Frontal cortex (tissue), 4 donors: ENCODE data around the gene PLA2G2D. TPM values are rescaled to one million over a fixed set of nuclear protein-coding genes. Genes with fewer than 3 reads are reported as not detected.

Experiments
- DNase-seq, 2 donors: peaks; one replicate each; pipeline ENCODE4 v3.0.0; 2012; ENCODE audit warnings: low spot score in 2 of 2
- FAIRE-seq: peaks from 2 replicates; lab custom pipeline; 2012; peaks lifted over from hg19 to GRCh38; lab: Jason Lieb, UNC
- total RNA-seq: library from RNA; depleted of rRNA; stranded (reverse); fragments of >200 nt; gene quantifications from one replicate; pipeline ENCODE4 v1.2.3, GENCODE V29; 2014
- donor health status: control.
- donor health status: control.
- donor health status: control.

Gene PLA2G2D
- total RNA-seq, 1 donor from 2014 or later: not detected

GRCh38 chr1:20073256-20073655 lies 46.1 kb downstream of the PLA2G2D start:
- DNase-seq: no peak
- no peak for FAIRE-seq

- no peak for FAIRE-seq
- no peak for DNase-seq
These were observed 46.6 kb downstream of the PLA2G2D start for GRCh38 chr1:20072771-20073170.

DNA sequence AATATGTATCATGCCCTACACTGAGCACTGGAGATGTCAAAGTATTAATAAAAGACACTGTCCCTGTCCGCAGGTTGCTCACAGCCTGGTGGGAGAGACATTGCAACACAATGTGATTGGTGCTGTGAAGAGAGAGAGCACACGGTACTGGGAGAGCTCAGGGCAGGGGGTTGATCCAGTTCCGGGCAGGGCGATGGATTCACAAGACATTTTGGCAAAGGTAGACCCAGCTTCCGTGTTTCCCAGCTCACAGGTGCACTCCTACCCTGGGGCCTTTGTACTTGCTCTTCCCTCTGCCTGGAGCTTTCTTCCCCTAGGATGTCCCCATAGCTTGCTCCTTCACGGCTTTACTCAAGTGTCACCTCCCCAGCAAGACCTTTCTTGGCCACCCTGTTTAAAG lies 47.9 kb downstream of the PLA2G2D start:
- no peak for FAIRE-seq

DNA sequence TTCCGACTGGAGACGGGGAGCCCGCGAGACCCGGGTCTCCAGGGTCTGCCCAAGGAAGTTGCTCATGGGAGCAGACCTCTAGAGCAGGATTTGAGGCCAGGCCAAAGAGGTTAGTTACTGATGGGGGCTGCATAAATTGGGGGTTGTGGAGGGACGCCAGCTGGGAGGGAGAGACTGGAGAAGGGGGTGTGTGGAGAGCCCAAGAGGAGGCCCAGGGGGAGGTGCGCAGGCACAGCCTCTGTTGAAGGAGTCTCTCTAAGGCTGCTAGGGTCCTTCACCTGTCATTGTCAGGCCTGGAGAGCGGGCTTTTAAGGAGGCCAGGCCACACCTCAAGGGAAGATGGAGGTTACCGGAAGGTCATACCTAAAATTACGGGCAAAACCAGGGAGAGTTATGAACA lies 49.0 kb downstream of the PLA2G2D start:
- DNase-seq: no peak
- no peak for FAIRE-seq

More for the DNA sequence above, 47.9 kb downstream of the PLA2G2D start:
- DNase-seq: no peak

- FAIRE-seq (no peak), DNase-seq (no peak)
These were observed 49.5 kb downstream of the PLA2G2D start, which contains the start of gene PLA2G5 for GRCh38 chr1:20069874-20070273. PLA2G5 (plus strand) TSS chr1:20070194; CDS start chr1:20084831, 14,637 bp downstream.

DNA sequence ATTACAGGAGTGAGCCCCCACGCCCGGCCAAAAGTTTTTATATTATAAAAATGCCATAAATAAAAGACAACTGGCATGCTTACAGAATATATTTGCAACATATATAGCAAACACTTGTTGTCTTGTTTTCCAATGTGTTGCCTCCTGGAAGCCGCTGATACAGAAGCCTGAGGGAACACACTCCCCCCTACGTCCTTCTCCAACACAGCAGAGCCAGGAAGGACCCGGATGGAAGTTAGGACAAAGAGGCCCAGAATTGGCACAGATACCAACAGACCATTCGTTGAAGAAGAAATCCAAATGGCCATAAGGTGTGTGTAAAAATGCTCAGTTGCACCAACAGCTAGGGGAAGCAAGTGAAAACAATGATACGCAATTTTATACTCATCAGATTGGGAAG lies 50.6 kb downstream of the PLA2G2D start:
- DNase-seq: no peak
- no peak for FAIRE-seq

GRCh38 chr1:20063861-20064292 lies 55.5 kb downstream of the PLA2G2D start:
- DNase-seq: no peak
- no peak for FAIRE-seq

Other genes starting within 250 kb of the PLA2G2D start
- gene OTUD3, start 237.1 kb downstream of the PLA2G2D start, total RNA-seq: 9.8 TPM
- not detected for gene PLA2G2E, start 195.9 kb downstream of the PLA2G2D start, total RNA-seq
- not detected for gene PLA2G2A, start 139.9 kb downstream of the PLA2G2D start, total RNA-seq
- gene PLA2G5, start 49.3 kb downstream of the PLA2G2D start, total RNA-seq: 0.41 TPM
- not detected for gene PLA2G2F, start 19.8 kb upstream of the PLA2G2D start, total RNA-seq
- 3.3 TPM for gene UBXN10, start 66.6 kb upstream of the PLA2G2D start, total RNA-seq
- gene PLA2G2C, start 67.0 kb upstream of the PLA2G2D start, total RNA-seq: not detected
- gene VWA5B1, start 171.3 kb upstream of the PLA2G2D start, total RNA-seq: under 0.01 TPM